DOHH2 (cell line): ENCODE measurements around the gene CACNG7.

Experiments
- EZH2phosphoT487 ChIP-seq: fragments of 200-600 bp; sonication (generic); IDR thresholded peaks from 2 replicates; pipeline ENCODE4 v1.6.1; 2017; ENCODE audit warnings: borderline replicate concordance, mild to moderate bottlenecking, antibody characterized with exemption, low read length, moderate library complexity, mixed read lengths
- TF ChIP-seq, protein P1 (sequence below): fragments of 200-600 bp; sonication (generic); IDR thresholded peaks from one replicate; pipeline ENCODE4 v1.5.1; 2014; ENCODE audit warnings: antibody characterized with exemption, mild to moderate bottlenecking, low read depth, low read length; ENCODE audit not compliant: poor library complexity, severe bottlenecking

DNA sequence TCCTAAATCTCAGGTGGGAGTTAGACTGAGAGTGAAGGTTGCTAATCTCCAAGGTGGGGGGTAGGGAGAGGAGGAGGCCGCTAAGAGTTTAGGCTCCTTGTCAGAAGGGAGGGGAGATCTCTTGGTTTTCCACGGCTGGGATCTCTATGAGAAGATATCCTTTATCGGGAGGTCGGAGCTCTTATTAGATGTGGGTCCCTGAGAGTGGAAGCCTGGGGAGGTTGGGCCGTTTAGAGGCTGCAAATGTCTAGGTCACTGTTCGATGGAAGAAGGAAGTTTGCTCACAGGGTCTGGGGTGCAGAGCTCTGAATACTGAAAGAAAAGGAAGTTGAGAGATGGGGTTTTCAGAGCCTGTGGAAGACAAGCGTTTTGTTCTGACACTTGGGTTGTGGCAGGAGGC lies 37.6 kb upstream of the CACNG7 start:
- TF ChIP-seq, protein P1, sequence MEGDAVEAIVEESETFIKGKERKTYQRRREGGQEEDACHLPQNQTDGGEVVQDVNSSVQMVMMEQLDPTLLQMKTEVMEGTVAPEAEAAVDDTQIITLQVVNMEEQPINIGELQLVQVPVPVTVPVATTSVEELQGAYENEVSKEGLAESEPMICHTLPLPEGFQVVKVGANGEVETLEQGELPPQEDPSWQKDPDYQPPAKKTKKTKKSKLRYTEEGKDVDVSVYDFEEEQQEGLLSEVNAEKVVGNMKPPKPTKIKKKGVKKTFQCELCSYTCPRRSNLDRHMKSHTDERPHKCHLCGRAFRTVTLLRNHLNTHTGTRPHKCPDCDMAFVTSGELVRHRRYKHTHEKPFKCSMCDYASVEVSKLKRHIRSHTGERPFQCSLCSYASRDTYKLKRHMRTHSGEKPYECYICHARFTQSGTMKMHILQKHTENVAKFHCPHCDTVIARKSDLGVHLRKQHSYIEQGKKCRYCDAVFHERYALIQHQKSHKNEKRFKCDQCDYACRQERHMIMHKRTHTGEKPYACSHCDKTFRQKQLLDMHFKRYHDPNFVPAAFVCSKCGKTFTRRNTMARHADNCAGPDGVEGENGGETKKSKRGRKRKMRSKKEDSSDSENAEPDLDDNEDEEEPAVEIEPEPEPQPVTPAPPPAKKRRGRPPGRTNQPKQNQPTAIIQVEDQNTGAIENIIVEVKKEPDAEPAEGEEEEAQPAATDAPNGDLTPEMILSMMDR = no peak
- no peak for TF ChIP-seq EZH2phosphoT487
